H7 (cell line): ENCODE results near the gene ANO3. TPM values are rescaled to one million over a fixed set of nuclear protein-coding genes. Genes with fewer than 3 reads are reported as not detected.
"Not testable (repeated sequence)": the region's sequence is repeated elsewhere in the genome, so short reads cannot be mapped to it uniquely, and the experiment has no call there.

Experiments
- DNase-seq: peaks from one replicate; pipeline ENCODE4 v3.0.0; 2012
- H3K27me3 ChIP-seq: 2 replicates; pipeline ENCODE4 v1.6.0; 2011; ENCODE audit warnings: mild to moderate bottlenecking, low read length; ENCODE audit not compliant: control insufficient read depth, insufficient read depth
- H3K36me3 ChIP-seq: replicated peaks from 2 replicates; pipeline ENCODE4 v1.5.1; 2011; ENCODE audit warnings: low read length; ENCODE audit not compliant: control insufficient read depth, insufficient read depth
- H3K4me3 ChIP-seq: 2 replicates; pipeline ENCODE4 v1.5.1; 2011; ENCODE audit warnings: low read depth, mild to moderate bottlenecking, control low read depth, low read length, moderate library complexity; ENCODE audit not compliant: insufficient read depth
- total RNA-seq: library from RNA; depleted of rRNA; stranded (reverse); fragments of >200 nt; shearing (Covaris generic); gene quantifications from 2 replicates; pipeline ENCODE4 v1.2.3, GENCODE V29; 2014; rRNA removed

The ANO3 gene
- not detected in 2 replicates for total RNA-seq

- Histone ChIP-seq H3K4me3 (peak within 1 kb of the TSS; percentile 37; the same call in 1 of the 2 replicates), H3K27me3 (no peaks in the 10 kb centered on the region), H3K36me3 (no peaks in the 10 kb centered on the region)
- DNase-seq: peak; percentile 90
These were observed at the start of gene ANO3 for GRCh38 chr11:26331911-26332571. Gene ANO3, plus strand, starts transcription at chr11:26332130. Its CDS starts 146 bp downstream, at chr11:26332276.

GRCh38 chr11:26283852-26284408 lies 48.0 kb upstream of the ANO3 start:
- no peak overlapping the region for H3K4me3 ChIP-seq
- no peaks in the 10 kb centered on the region for H3K36me3 ChIP-seq
- H3K27me3 ChIP-seq: no peaks in the 10 kb centered on the region
- DNase-seq: no peak

- DNase-seq: no peak
- Histone ChIP-seq H3K36me3 (no peaks in the 10 kb centered on the region), H3K27me3 (no peaks in the 10 kb centered on the region), H3K4me3 (no peak overlapping the region)
These were observed 46.3 kb upstream of the ANO3 start for GRCh38 chr11:26285608-26286007.

DNA sequence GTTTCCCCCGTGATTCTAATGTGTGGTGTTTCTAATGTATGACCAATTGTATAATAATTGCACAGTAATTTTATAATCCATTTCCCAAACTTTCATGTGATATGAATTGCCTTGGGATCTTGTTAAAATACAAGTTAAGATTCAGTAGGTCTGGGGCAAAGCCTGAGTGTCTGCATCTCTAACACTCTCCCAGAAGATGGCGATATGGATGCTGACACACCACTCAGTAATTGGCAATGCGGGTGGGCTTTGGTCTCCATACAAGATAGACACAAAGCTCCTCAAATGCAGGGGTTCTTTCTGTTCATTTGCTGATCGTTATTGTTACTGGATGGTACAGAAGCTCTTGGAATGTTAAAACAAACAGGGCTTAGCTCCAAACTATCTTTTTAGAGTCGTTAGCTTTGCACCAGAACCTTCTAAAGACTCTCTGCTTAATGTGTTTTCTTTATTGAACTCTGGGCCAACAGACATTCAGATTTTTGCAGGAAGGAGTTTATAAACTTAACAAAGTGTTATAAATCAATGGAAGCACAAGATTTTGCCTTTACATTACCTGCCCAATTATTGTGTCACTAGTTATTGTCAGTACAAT lies 45.4 kb upstream of the ANO3 start:
- no peak overlapping the region for H3K4me3 ChIP-seq
- peak; percentile 40 for DNase-seq
- H3K27me3 ChIP-seq: no peaks in the 10 kb centered on the region
- no peaks in the 10 kb centered on the region for H3K36me3 ChIP-seq

DNA sequence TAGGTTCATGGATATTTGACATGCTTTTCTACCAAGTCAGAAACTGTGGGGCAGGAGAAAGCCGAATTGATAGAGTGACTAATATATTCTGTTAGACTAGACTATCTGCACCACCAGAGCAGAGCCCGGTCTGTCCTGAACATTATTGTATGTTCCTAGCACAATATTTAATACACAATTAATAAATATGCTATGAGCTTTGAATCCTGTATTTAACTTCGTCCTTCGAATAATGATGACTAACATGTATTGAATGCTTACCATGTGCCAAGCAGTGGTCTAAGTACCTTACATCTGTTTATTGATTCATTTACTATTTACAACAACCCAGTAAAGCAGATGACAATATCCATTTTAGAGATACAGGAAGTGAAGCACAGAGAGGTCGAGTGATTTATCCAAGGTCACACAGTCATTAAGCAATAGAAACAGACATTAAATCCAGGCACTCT lies 44.8 kb upstream of the ANO3 start:
- Histone ChIP-seq H3K4me3 (no peak overlapping the region), H3K36me3 (no peaks in the 10 kb centered on the region), H3K27me3 (no peaks in the 10 kb centered on the region)
- DNase-seq: no peak

GRCh38 chr11:26297189-26297975 lies 34.5 kb upstream of the ANO3 start:
- Histone ChIP-seq H3K27me3 (no peaks in the 10 kb centered on the region), H3K36me3 (no peaks in the 10 kb centered on the region), H3K4me3 (no peak overlapping the region)
- DNase-seq: peak; percentile 33

DNA sequence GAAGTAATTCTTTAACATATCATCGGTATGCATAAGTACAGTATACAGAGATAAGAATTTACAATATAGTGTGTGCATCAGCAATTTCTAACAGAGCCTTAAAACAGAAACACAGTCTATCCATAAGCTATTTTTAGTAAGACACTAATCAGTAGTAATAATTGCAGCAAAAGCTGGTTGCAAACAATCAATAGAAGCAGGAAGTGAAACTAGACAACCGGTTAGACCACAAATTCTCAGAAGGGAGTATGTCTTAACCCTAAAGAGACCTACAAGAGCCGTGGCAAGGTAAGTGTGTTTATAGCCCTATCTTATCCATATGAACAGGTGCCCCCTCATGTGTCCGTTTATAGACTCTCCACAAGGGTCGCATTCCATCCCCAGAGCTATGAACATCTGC lies 15.6 kb upstream of the ANO3 start:
- not testable (repeated sequence) for DNase-seq, H3K4me3 ChIP-seq, H3K27me3 ChIP-seq, H3K36me3 ChIP-seq

GRCh38 chr11:26319906-26320305 lies 12.0 kb upstream of the ANO3 start:
- no peak for DNase-seq
- Histone ChIP-seq H3K4me3 (no peak overlapping the region), H3K36me3 (no peaks in the 10 kb centered on the region), H3K27me3 (no peaks in the 10 kb centered on the region)

DNA sequence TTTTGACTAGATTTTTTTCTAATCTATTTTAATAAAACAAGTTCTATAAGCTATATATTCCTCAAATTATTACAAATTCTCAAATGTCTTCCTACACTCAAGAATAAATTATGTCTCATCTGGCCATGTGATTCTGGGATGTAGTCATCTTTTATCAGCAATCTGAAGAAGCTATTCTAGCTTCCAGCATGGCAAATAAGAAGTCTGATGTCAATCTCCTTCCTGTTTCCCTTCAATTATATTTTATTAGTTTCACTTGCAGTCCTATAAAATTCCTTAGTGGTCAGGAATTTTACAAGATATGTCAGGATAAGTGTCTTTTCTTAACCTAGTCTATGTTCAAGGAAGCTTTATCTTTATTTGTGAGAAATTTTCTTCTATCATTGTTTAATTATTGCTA lies 10.4 kb upstream of the ANO3 start:
- no peak for DNase-seq
- H3K27me3 ChIP-seq: no peaks in the 10 kb centered on the region
- no peak overlapping the region for H3K4me3 ChIP-seq
- H3K36me3 ChIP-seq: no peaks in the 10 kb centered on the region

DNA sequence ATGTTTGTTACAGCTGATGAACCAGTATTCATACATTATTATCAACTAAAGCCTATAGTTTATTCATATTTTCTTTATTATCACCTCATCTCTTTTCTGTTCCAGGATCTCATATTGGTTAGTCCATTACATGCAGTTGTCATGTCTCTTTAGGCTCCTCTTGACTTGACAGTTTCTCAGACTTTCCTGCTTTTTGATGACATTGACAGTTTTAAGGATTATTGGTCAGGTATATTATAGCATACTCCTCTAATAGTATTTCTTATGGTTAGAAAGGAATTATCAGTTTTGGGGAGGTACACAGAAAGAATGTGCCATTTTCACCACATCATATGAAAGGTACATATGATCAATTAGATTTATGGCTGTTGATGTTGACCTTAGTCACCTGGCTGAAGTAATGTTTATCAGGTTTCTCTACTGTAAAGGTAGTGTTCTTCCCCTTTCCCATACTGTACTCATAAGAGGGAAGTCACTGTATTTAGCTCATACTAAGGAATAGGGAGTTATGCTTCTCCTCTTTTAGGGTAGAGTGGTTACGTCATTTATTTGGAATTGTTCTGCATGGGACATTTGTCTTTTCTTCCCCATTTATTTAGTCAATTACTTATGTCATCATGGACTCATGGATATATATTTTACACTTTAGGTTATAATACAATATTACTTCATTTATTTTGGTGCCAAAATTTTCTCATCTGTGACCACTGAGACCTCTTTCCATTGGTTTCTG lies 9.4 kb upstream of the ANO3 start:
- Histone ChIP-seq H3K4me3 (no peak overlapping the region), H3K36me3 (no peaks in the 10 kb centered on the region), H3K27me3 (no peaks in the 10 kb centered on the region)
- DNase-seq: no peak

DNA sequence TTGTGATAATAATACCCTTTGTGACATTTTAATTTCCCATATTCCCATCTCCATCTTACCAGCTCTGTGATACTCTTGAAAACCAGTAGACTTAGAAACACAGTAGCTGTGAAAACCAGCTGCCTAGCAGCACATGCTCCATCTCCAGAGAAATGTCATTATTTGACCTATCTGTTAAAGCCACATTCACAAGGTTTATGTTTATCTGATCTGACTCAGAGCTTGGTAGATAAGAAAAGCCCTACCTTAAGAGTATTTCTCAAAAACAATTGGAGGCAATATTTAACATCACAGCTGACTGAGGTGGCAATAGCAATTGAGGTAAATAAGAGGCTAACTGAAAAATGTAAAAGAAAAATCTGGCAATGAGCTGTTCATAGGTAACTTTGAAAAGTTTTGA lies 8.1 kb upstream of the ANO3 start:
- no peak overlapping the region for H3K4me3 ChIP-seq
- no peaks in the 10 kb centered on the region for H3K27me3 ChIP-seq
- H3K36me3 ChIP-seq: no peaks in the 10 kb centered on the region
- no peak for DNase-seq

GRCh38 chr11:26324270-26324669 lies 7.7 kb upstream of the ANO3 start:
- DNase-seq: no peak
- H3K4me3 ChIP-seq: no peak overlapping the region
- no peaks in the 10 kb centered on the region for H3K27me3 ChIP-seq
- H3K36me3 ChIP-seq: no peaks in the 10 kb centered on the region

- DNase-seq: no peak
- Histone ChIP-seq H3K36me3 (no peaks in the 10 kb centered on the region), H3K4me3 (no peak overlapping the region), H3K27me3 (no peaks in the 10 kb centered on the region)
These were observed 5.0 kb upstream of the ANO3 start for GRCh38 chr11:26326793-26327400.

- DNase-seq: no peak
These were observed 2.7 kb upstream of the ANO3 start for GRCh38 chr11:26329206-26329605.

More at GRCh38 chr11:26329206-26329605, 2.7 kb upstream of the ANO3 start:
- no peaks in the 10 kb centered on the region for H3K36me3 ChIP-seq
- H3K4me3 ChIP-seq: no peak overlapping the region
- H3K27me3 ChIP-seq: no peaks in the 10 kb centered on the region
